ENCODE data around the gene BTG2. TPM values are rescaled to one million over a fixed set of nuclear protein-coding genes. Genes with fewer than 3 reads are reported as not detected.
"Not testable (repeated sequence)": the region's sequence is repeated elsewhere in the genome, so short reads cannot be mapped to it uniquely, and the experiment has no call there.

Gene BTG2
- total RNA-seq, 1 donor from 2014 or later = 22.5 TPM

GRCh38 chr1:203291201-203292096 is 13.9 kb upstream of the BTG2 start:
- no peak for DNase-seq (ENCODE audit: low read depth in 2 of 2)

GRCh38 chr1:203295796-203296195 is 9.5 kb upstream of the BTG2 start:
- no peak for DNase-seq (ENCODE audit: low read depth in 2 of 2)

- no peak for DNase-seq (ENCODE audit: low read depth in 2 of 2)
Measured at GRCh38 chr1:203296460-203297073, 8.8 kb upstream of the BTG2 start.

GRCh38 chr1:203299169-203299568 is 6.2 kb upstream of the BTG2 start:
- DNase-seq (ENCODE audit: low read depth in 2 of 2) = no peak

- DNase-seq (ENCODE audit: low read depth in 2 of 2) = not testable (repeated sequence)
Measured at GRCh38 chr1:203299719-203300429, 5.4 kb upstream of the BTG2 start.

GRCh38 chr1:203300441-203301330 is 4.6 kb upstream of the BTG2 start:
- DNase-seq (ENCODE audit: low read depth in 2 of 2) = no peak

GRCh38 chr1:203301331-203301668 is 4.0 kb upstream of the BTG2 start:
- no peak for DNase-seq (ENCODE audit: low read depth in 2 of 2)

GRCh38 chr1:203302456-203302855 is 2.9 kb upstream of the BTG2 start:
- no peak for DNase-seq (ENCODE audit: low read depth in 2 of 2)

- no peak for DNase-seq (ENCODE audit: low read depth in 2 of 2)
Measured at GRCh38 chr1:203302894-203303293, 2.4 kb upstream of the BTG2 start.

GRCh38 chr1:203304391-203304918 is 864 bp upstream of the BTG2 start:
- no peak for DNase-seq (ENCODE audit: low read depth in 2 of 2)

- no peak for DNase-seq (ENCODE audit: low read depth in 2 of 2)
Measured at GRCh38 chr1:203305809-203306088, 430 bp downstream of the BTG2 start.

- peak; percentile 70 to 86 for DNase-seq (ENCODE audit: low read depth in 2 of 2)
Measured at GRCh38 chr1:203306089-203306964, 1.0 kb downstream of the BTG2 start.

GRCh38 chr1:203306965-203307541 is 1.7 kb downstream of the BTG2 start:
- no peak for DNase-seq (ENCODE audit: low read depth in 2 of 2)

GRCh38 chr1:203307641-203308126 is 2.4 kb downstream of the BTG2 start:
- no peak for DNase-seq (ENCODE audit: low read depth in 2 of 2)

GRCh38 chr1:203308328-203308922 is 3.1 kb downstream of the BTG2 start:
- DNase-seq (ENCODE audit: low read depth in 2 of 2) = no peak

GRCh38 chr1:203308923-203309331 is 3.6 kb downstream of the BTG2 start:
- DNase-seq (ENCODE audit: low read depth in 2 of 2) = no peak

- DNase-seq (ENCODE audit: low read depth in 2 of 2) = no peak
Measured at GRCh38 chr1:203311368-203312301, 6.3 kb downstream of the BTG2 start.

- not testable (repeated sequence) for DNase-seq (ENCODE audit: low read depth in 2 of 2)
Measured at GRCh38 chr1:203314025-203314759, 8.9 kb downstream of the BTG2 start.
